Lower lobe of right lung (tissue), 2 donors: ENCODE measurements around the gene CACNA1C. TPM values are rescaled to one million over a fixed set of nuclear protein-coding genes. Genes with fewer than 3 reads are reported as not detected.

Experiments used
- ATAC-seq, 2 donors: fragments of 200-7000 bp; cut with Tn5 transposase; one replicate each; pipeline ENCODE4 v1.9.1; 2020 to 2022; ENCODE audit warnings: mild to moderate bottlenecking in 2 of 2, moderate library complexity in 2 of 2
- DNase-seq: peaks from one replicate; pipeline ENCODE4 v3.0.0-alpha.2; 2020
- H3K27ac ChIP-seq: fragments of 200-600 bp; one replicate; pipeline ENCODE4 v1.8.0; 2022
- H3K27me3 ChIP-seq: fragments of 200-600 bp; one replicate; pipeline ENCODE4 v1.8.0; 2022; ENCODE audit warnings: low read depth
- H3K36me3 ChIP-seq: fragments of 200-600 bp; one replicate; pipeline ENCODE4 v1.8.0; 2022; ENCODE audit warnings: mild to moderate bottlenecking
- H3K4me1 ChIP-seq: fragments of 200-600 bp; one replicate; pipeline ENCODE4 v1.8.0; 2022
- H3K4me3 ChIP-seq: fragments of 200-600 bp; one replicate; pipeline ENCODE4 v1.8.0; 2022; ENCODE audit warnings: mild to moderate bottlenecking
- H3K9me3 ChIP-seq: fragments of 200-600 bp; one replicate; pipeline ENCODE4 v1.8.0; 2022
- CTCF ChIP-seq: fragments of 200-600 bp; IDR thresholded peaks from one replicate; pipeline ENCODE4 v1.8.0; 2022; ENCODE audit warnings: antibody characterized with exemption, mild to moderate bottlenecking
- intact Hi-C: fragments of 100-400 bp; cut with DNase I; formaldehyde crosslinking; loops from one replicate; pipeline ENCODE4 v1.11.0; 2022
- total RNA-seq: library from RNA; stranded (reverse); fragmentation: NEBNext Ultra II Directional; extraction: Animal tissue kit (Norgen Biotek cat#: 25700); gene quantifications from one replicate; pipeline ENCODE4 v1.2.1, GENCODE V29; 2021
- donor health status: DM: no; HTN: yes; CAD: no; lungs with severe emphysema.

Gene CACNA1C
- total RNA-seq, 1 donor from 2014 or later, result 8.4 TPM

- no peaks in the 10 kb centered on the region for H3K9me3 ChIP-seq
- no peak for TF ChIP-seq CTCF
- ATAC-seq (no peak), DNase-seq (no peak)
- H3K4me3 ChIP-seq, result no peak overlapping the region
- H3K36me3 ChIP-seq, result no peaks in the 10 kb centered on the region
- intact Hi-C loops, result no loop called here
- H3K27me3 ChIP-seq, result no peaks in the 10 kb centered on the region
- H3K27ac ChIP-seq, result no peak overlapping the region
- H3K4me1 ChIP-seq, result peaks cover 17% of the 10 kb centered on the region
Observed at GRCh38 chr12:2259369-2259768, 206.6 kb downstream of the CACNA1C start.

- no peaks in the 10 kb centered on the region for H3K27me3 ChIP-seq
- H3K4me1 ChIP-seq, result peaks cover 21% of the 10 kb centered on the region
- H3K9me3 ChIP-seq, result no peaks in the 10 kb centered on the region
- intact Hi-C loops, result no loop called here
- H3K36me3 ChIP-seq, result no peaks in the 10 kb centered on the region
- H3K27ac ChIP-seq, result no peak overlapping the region
- DNase-seq (no peak), ATAC-seq (no peak)
- no peak for TF ChIP-seq CTCF
- H3K4me3 ChIP-seq, result no peak overlapping the region
Observed at GRCh38 chr12:2260441-2260840, 207.7 kb downstream of the CACNA1C start.

GRCh38 chr12:2261708-2262107 is 208.9 kb downstream of the CACNA1C start:
- intact Hi-C loops, result no loop called here
- no peak for ATAC-seq

GRCh38 chr12:2262449-2262848 is 209.7 kb downstream of the CACNA1C start:
- Histone ChIP-seq H3K4me1 (peaks cover 29% of the 10 kb centered on the region), H3K27me3 (peaks cover 5% of the 10 kb centered on the region), H3K36me3 (no peaks in the 10 kb centered on the region), H3K9me3 (no peaks in the 10 kb centered on the region), H3K4me3 (no peak overlapping the region), H3K27ac (no peak overlapping the region)
- ATAC-seq (no peak), DNase-seq (no peak)
- TF ChIP-seq CTCF, result no peak
- intact Hi-C loops, result no loop called here

More at GRCh38 chr12:2261708-2262107, 208.9 kb downstream of the CACNA1C start:
- Histone ChIP-seq H3K36me3 (no peaks in the 10 kb centered on the region), H3K4me3 (no peak overlapping the region), H3K27me3 (no peaks in the 10 kb centered on the region), H3K27ac (no peak overlapping the region), H3K9me3 (no peaks in the 10 kb centered on the region), H3K4me1 (peaks cover 24% of the 10 kb centered on the region)
- no peak for DNase-seq
- TF ChIP-seq CTCF, result no peak

GRCh38 chr12:2263901-2264300 is 211.1 kb downstream of the CACNA1C start:
- H3K4me1 ChIP-seq, result peaks cover 30% of the 10 kb centered on the region
- H3K4me3 ChIP-seq, result no peak overlapping the region
- TF ChIP-seq CTCF, result no peak
- H3K27ac ChIP-seq, result no peak overlapping the region
- no peak for DNase-seq
- ATAC-seq, result no peak
- no peaks in the 10 kb centered on the region for H3K9me3 ChIP-seq
- no peaks in the 10 kb centered on the region for H3K36me3 ChIP-seq
- peaks cover 7% of the 10 kb centered on the region for H3K27me3 ChIP-seq
- intact Hi-C loops, result no loop called here
